HG03439 (cell line): ENCODE results near the gene CDC123.
"Not testable (repeated sequence)": the region's sequence is repeated elsewhere in the genome, so short reads cannot be mapped to it uniquely, and the experiment has no call there.

ENCODE experiments used
- ATAC-seq: cut with Tn5 transposase; IDR thresholded peaks from one replicate; pipeline ENCODE4 v1.9.1; 2021; ENCODE audit warnings: mild to moderate bottlenecking, moderate library complexity; ENCODE audit not compliant: unreplicated experiment

Gene CDC123, protein sequence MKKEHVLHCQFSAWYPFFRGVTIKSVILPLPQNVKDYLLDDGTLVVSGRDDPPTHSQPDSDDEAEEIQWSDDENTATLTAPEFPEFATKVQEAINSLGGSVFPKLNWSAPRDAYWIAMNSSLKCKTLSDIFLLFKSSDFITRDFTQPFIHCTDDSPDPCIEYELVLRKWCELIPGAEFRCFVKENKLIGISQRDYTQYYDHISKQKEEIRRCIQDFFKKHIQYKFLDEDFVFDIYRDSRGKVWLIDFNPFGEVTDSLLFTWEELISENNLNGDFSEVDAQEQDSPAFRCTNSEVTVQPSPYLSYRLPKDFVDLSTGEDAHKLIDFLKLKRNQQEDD

DNA sequence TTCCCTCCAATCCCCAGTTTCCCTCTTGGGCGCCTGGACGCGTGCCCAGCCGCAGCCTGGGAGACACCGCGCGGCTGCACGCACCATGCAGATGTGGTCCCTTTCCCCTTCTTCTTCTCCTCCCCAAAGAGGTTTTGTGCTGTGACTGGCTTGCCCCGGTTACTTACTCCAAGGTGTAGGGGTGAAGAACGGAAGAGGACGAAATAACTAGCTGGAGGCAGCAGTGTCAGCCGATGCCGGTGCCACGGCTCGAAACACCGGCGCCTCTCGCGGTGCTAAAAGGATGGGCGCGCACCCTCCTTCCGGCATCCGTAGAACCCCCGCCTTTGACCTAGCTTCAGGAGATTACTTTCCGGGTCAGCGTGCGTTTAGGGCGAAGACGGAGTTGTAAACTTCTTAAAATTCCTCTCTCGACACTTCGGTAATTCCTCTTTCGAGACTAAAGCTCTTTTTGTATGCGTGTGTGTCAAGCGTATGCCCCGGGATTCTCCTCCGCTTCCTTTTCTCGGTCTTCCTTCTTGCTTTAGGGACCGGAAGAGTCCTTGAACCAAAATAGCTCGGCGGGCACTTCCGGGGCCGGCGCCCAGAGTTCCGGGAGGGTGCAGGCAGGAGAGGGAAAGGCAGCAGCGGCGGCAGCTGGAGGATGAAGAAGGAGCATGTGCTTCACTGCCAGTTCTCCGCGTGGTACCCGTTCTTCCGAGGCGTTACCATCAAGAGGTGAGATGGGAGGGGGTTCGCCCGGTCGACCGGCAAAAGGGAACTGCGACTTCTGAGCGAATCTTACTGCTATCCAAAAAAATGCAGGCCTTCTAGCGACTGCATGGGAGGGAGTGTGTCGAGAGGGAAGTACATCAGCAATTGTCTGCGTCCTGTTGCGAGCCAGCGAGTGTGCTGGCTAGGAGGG lies at the start of gene CDC123, which contains the start of gene NUDT5:
TSS of gene CDC123 (plus strand) at position 586 of the 904 bp plus-strand sequence. CDS start at position 644, 58 bp downstream.
TSS of gene NUDT5 (minus strand) at position 289 of the 904 bp plus-strand sequence. CDS start 9,600 bp downstream, outside the sequence.
- ATAC-seq, result peak; percentile 90

DNA sequence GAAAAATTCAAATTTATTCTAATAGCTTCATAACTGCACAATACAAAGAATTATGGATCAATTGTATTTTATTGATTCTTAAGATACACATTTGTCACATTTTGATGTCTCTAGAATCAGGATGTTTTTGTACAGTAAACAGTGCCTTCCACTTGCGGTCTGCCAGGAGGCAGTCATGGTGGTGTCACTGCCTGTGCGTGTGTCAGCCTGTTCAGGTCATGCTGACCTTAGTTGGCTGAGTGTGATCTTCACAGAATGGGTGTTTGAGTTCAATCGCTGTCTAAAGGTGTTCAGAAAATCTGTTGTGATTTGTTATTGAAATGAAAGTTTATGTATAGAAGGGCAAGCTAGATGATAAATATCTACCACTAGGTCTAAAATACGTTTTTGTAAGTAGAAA lies 45.8 kb upstream of the CDC123 start:
- ATAC-seq, result no peak

DNA sequence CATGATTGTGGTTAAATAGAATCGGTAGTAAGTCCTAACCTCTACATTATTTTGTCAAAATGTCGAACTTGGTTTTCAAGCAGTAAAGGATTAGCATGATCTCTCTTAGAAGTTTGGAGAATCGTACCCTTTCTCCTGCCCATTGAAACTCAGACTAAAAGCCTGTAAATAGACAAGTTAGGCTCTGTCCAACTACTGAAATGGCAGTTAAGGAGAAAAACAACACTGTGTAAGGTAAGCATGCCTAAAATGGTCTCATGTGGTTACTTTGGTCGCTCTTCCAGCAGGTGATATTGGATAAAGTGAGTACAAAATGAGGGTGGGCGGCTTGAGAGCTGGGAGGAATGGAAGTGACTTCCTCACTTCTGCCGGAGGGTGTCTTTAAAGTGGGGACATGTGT lies 41.5 kb upstream of the CDC123 start:
- no peak for ATAC-seq

DNA sequence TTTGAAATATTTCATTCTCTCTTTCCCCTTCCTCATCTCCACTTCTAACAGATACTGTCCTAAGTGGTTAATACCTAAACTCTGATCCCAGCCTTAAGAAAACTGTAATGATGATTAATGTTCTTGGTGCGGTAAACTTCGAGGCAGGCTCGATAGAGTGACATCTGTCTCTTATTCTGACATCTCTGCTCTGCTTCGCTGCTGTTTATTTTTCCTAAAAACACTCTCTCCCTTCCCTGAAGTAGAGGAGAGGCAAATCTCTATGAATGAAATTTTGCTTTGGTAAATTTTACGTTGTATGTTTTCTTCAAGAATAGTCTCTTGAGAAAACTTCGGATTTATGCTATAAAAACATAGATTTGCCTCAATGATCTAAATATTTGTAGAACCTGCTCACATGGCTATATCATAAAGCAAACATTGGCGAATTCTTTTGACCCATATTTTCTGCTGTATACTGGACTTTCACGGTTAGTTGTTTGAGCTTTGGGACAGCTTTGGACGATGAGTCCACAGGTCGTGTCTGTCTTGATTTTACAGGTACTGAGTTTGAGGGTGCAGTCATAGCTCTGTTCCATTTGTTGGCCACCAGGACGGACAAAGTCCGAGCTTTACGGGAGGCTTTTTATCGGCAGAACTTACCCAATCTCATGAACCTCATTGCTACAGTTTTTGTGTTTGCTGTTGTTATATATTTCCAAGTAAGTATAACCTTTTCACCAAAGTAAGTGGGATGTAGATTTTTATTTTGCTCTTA lies 39.4 kb upstream of the CDC123 start:
- ATAC-seq, result no peak

DNA sequence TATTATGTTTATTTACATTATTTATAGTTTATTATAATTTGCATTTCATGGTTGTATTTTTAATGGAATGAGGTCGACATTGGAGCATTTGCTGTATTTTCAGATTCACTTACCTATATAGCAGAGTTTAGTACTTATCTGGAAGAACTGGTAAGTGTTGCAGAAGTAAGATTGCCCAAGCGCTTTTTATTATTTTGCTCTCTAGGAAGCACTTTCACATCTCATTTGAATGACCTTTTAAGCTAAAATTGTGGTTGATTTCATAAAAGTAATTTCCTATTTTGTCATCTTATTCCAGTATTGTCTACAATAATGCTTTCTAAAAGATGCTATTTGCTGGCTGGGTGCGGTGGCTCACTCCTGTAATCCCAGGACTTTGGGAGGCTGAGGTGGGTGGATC lies 37.9 kb upstream of the CDC123 start:
- ATAC-seq, result no peak

DNA sequence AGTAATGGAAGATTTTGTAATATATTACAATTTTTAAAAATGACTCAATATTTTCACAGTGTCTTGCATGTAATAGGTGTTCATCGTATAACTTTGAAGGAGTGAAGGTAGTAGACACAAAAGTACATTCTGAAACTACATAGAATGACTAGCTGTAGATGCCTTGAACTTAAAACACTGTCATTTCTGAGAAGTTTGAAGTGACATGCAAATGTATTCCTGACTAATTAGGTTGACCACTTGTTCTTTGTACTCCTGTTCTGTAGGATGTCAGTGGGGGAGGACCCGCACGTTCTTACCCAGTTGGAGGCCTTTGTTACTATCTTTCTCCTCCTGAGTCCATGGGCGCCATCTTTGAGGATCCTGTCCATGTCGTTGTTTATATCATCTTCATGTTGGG lies 35.3 kb upstream of the CDC123 start:
- ATAC-seq, result no peak

DNA sequence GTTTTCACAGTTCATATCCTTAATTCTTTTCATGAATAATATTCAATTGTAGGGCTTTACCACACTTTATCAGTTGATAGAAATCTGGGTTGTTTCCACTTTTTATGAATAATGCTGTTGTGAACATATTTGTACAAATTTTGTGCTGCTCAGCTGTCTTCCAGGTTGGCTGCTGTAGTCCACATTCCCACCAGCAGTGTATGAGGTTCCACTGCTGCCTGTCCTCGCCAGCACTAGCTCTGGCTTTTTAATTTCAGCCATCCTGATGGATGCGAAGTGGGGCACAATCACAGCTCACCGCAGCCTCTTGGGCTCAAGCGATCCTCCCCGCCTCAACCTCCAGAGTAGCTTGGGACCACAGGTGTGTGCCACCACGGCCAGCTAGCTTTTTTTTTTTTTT lies 33.1 kb upstream of the CDC123 start:
- ATAC-seq, result no peak

DNA sequence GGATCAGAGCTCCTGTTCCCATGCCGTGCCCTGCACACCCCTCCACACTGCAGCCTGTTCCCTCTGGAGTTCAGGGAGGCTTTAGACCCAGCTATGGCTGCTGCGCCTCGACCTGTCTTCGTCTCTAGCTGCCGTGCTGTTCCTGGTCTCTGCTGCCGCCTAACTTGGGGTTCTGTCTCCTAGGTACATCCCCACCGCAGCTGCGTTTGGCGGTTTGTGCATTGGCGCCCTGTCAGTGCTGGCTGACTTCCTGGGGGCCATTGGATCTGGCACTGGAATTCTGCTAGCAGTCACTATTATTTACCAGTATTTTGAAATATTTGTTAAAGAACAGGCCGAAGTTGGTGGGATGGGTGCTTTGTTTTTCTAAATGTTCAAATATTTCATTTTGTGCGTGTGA lies 31.9 kb upstream of the CDC123 start:
- no peak for ATAC-seq

DNA sequence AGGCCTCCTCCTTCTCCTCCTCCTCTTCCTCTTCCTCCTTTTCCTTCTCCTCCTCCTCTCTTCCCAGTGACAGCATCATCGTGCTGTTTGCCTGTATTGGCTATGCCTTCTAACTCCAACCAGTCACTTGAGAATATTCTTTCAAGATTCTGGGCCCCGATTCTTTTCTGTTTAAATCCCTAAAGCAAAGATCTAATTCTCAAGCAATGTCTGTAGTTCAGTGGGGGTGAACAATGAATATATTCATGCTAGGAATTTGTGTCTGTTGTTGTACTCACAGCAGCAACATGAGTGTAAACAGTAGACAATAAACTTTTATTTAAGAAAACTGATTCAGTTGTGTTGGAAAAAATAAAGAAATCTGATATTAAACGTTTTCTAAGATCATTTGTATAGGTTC lies 31.0 kb upstream of the CDC123 start:
- ATAC-seq, result no peak

DNA sequence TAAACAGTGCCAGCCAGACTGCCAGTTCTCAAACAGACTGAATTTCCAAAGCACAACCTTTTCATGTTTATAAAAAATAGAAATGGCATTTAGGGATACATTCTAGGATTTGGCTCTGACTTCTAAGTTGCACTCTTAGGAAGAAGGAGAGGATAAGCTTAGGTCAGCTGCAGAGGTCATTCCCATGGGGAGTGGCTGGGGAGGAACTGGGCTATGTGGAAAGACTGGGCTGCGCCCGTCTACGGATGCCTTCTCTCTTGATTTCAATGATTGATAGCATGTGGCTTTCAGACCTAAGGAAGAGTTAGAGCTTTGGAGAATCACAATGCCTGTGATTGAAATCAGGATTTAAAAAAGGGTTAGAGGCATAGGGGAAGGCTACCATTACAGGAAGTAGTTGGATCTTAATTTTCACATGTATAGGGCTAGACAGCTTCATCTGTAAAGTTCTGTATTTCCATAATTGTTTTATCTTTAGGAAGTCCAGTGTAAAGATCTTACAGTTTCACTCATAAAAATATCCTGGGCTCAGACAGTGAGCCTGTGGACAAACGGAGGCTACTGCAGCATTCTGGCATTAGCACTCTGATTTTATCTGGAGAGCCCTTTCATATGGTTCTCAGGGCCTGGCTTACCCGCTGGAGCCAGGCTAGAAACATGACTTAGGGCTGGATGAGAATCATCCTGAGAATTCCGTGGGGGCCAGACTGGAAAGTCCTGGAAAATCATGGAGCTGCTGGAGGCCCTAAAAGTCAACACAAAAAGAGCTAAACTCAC lies 29.8 kb upstream of the CDC123 start:
- no peak for ATAC-seq

DNA sequence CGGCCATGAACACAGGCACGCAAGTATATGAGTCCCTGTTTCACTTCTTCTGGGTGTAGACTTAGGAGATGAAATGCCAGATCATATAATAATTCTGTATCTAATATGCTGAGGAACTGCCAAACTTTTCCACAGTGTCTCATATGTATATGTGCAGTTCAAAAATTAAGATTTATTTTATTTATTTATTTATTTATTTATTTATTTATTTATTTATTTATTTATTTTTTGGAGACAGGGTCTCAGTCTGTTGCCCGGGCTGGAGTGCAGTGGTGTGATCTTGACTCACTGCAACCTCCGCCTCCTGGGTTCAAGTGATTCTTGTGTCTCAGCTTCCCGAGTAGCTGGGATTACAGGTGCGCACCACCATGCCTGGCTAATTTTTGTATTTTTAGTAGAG lies 24.5 kb upstream of the CDC123 start:
- not testable (repeated sequence) for ATAC-seq

DNA sequence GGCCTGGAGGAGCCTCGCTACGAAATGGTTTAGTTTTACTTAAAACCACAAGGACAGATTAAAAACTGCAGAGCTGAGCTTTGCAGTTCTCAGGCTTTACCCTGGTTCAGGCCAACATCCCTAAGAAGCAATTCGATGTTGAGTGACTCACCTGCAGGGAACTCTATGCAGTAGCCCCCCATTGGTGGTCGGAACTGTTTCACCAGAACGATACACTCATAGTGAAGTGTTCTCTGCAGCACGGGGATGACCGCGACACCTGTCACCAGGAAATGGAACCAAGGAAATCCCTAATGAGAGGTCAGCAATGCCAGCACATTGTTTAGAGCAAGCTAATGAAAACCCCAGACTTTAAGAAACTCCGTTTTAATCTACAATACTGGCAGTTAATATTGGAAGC lies 18.3 kb upstream of the CDC123 start:
- ATAC-seq, result no peak

DNA sequence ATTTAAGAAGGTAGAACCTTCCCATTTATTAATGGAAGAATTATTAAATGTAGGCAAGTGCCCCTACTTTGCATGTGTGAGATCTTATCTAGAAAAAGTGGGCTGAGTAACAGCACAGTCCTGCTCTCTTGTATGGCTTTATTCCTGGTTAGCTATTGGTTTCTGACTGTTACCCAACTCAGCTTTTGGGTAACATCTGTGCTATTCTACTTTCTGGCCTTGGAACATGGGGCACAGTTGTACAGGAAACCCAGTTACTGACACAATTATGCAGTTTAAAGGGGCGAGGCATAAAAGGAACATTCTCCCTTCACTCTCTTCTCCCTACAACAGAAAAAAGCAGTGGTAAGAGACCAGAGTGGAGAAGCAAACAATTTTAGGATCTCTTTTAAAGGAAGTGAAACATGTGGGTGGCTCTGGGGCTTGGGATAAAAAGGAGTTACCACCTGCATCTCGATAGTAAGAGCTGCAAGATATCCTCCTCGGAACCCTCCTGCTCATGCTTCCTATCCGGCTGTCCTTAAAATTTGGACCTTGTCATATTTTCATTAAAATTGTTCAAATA lies 16.3 kb upstream of the CDC123 start:
- ATAC-seq, result no peak

DNA sequence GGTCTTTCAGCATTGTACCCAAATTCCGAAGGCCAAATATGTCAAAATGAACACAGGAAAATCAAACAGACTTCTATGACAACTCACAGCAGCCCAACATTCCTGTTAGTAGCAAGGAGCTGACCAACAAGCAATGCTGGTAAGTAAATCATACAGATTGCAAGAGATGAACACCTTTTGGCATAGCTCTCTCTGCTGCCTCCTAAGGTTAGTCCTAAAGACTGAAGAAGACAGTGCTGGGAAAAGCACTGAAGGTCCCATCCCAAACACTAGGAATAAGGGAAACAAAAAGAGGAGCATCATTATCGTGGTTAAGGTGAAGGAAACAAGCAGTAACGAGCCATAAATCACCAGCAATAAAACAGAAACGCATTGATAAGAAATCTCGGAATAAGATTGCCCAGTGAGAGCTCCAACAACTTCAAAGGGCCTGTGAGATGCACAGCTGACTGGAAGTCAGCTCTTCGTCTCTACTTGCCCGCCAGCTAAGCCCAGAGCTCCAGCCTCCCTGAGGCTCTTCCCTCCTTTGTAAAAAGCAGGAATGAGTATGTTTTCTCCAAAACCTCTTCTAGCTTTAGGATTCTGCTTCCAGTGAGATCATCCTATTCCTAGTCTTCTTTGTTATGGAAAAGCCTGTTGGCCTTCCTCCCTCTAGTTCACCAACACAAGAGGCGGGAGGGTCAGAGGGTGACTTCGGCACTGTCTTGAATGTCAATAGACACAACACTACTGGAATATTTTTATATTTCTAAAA lies 15.6 kb upstream of the CDC123 start:
- ATAC-seq, result no peak

DNA sequence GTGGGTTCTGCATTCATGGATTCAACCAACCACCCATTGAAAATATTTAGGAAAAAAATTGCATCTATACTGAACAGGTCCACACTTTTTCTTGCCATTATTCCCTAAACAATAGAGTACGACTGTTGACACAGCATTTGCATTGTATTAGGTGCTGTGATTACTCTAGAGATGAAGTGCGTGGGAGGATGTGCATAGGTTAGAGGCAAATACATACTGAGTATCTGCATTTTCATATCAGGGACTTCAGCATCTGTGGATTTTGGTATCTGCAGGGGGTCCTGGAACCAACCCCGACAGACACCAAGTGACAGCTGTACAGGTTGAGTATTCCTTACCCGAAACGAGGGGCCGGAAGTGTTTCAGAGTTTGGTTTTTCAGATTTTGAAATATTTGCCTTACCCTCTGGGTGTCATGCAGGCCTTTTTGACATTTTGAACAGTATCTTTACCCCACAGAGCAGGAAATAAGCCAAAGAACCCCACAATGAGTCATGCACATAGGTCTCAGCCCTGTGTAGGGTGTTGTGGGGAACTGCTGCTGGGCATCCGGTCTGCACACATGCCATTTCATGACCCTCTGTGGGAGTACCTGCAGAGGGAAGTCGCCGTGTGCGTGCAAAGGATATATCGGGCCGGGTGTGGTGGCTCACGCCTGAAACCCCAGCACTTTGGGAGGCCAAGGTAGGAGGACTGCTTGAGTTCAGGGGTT lies 14.8 kb upstream of the CDC123 start:
- ATAC-seq, result no peak

DNA sequence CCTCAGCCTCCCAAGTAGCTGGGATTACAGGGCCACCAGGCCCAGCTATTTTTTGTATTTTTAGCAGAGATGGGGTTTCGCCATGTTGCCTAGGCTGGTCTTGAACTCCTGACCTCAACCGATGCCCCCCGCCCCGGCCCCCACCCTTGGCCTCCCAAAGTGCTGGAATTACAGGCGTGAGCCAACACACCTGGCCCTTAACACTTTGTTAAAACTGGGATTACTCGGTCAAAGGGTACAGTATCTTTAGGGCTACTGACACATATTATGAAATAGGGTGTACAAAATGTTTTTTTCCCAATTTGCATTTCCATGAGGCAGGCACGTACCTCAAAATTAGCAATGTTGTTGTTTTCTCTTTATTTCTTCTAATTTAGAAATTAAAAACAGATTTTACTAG lies 11.8 kb upstream of the CDC123 start:
- ATAC-seq, result no peak

DNA sequence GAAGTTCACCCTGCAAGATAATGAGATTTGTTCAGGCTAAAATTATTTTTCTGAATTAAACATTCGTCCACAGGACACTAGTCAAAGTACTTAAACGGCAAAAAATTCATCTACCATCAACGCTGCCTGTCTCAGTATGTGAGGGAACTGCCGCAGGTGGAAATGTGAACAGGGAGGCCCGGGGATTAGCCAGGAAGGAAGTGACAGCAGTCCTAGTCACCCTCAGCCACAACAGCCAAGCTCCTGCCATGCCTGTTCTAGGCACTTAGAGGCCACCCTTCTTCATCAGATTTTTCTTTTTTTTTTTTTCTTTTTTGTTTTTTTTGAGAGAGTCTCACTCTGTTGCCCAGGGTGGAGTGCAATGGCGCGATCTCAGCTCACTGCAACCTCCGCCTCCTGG lies 9.7 kb upstream of the CDC123 start:
- no peak for ATAC-seq

DNA sequence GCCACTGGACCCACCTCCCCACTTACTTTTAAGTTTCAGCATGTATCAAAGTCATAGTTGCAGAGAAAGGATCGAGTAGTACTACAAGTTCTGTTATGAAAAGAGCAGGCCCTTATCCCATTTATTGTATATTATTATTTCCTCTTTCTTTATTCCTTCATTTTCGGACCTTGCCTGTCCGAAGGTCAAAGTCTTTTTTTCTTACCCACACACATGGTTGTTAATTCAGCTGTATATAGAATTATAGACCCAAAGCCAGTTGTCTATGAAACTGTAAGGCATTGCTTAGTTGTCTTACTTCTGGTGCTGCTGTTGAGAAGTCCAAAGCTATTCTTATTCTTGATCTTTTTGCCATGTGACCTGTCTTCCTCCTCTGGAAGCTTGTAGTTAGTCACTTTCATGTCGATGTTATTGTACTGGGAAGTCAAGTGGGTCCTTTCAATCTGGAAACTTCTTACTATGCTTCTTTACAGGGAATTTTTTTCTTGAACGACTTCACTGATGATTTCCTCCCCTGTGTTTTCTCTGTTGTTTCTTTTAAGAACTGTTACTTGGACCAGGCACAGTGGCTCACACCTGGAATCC lies 8.6 kb upstream of the CDC123 start:
- ATAC-seq, result no peak
